Measurements from ENCODE around the gene NAA16.
"Not testable (repeated sequence)": the region's sequence is repeated elsewhere in the genome, so short reads cannot be mapped to it uniquely, and the experiment has no call there.

NAA16 gene

GRCh38 chr13:41315443-41316047, 4.5 kb downstream of the NAA16 start:
- Mint-ChIP-seq H3K4me1 (ENCODE audit: low read depth) (peaks cover 61% of the 10 kb centered on the region), H3K27ac (peak overlapping the region; percentile 78), H3K27me3 (no peaks in the 10 kb centered on the region), H3K4me3 (peak overlapping the region; percentile 96), H3K9me3 (ENCODE audit: low read depth) (no peaks in the 10 kb centered on the region), H3K36me3 (no peaks in the 10 kb centered on the region)

DNA sequence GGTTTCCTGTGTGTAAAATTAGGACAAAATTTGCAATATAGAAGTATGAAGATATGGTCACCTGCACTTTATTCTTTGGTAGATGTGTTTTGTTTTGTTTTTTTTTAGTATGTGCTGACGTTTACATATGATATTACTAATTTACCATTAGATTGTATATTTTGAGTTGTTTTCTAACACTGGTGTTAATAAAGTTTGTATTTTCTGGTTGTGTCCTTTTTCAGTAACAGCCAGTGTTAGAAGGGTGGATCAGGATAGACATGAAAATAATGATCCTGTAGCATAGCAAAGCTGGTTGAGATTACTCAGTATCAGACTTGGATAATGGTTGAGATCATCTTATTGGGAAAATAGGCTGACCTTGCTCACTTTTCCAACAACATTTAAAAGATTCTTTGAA, 6.2 kb downstream of the NAA16 start:
- Mint-ChIP-seq H3K27me3 (no peaks in the 10 kb centered on the region), H3K27ac (peak overlapping the region; percentile 43), H3K36me3 (peaks cover 8% of the 10 kb centered on the region)

GRCh38 chr13:41325752-41326151, 14.7 kb downstream of the NAA16 start:
- Mint-ChIP-seq H3K9me3 (ENCODE audit: low read depth) (no peaks in the 10 kb centered on the region), H3K27me3 (no peaks in the 10 kb centered on the region), H3K27ac (no peak overlapping the region), H3K4me1 (ENCODE audit: low read depth) (peaks cover 63% of the 10 kb centered on the region), H3K4me3 (no peak overlapping the region), H3K36me3 (peaks cover 27% of the 10 kb centered on the region)

More for the DNA sequence above, 6.2 kb downstream of the NAA16 start:
- peaks cover 69% of the 10 kb centered on the region for H3K4me1 Mint-ChIP-seq (ENCODE audit: low read depth)
- no peak overlapping the region for H3K4me3 Mint-ChIP-seq
- no peaks in the 10 kb centered on the region for H3K9me3 Mint-ChIP-seq (ENCODE audit: low read depth)

DNA sequence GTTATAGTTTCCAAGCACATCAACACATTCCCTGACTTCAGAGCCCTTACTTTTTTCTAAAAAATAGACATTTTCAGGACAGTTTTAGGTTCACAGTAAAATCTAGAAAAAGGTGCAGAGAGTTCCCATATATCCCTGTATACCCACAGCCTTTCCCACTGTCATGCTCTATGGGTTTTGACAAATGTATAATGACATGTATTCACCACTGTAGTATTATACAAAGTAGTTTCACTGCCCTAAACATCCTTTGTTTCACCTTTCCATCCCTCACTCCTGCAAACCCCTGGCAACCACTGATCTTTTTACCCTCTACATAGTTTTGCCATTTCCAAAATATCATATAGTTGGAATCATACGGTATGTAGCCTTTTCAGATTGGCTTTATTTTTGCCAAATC, 15.6 kb downstream of the NAA16 start:
- peaks cover 27% of the 10 kb centered on the region for H3K36me3 Mint-ChIP-seq
- H3K4me3 Mint-ChIP-seq, result no peak overlapping the region
- H3K27me3 Mint-ChIP-seq, result no peaks in the 10 kb centered on the region
- H3K9me3 Mint-ChIP-seq (ENCODE audit: low read depth), result no peaks in the 10 kb centered on the region
- H3K27ac Mint-ChIP-seq, result peak overlapping the region; percentile 6
- H3K4me1 Mint-ChIP-seq (ENCODE audit: low read depth), result peaks cover 65% of the 10 kb centered on the region

DNA sequence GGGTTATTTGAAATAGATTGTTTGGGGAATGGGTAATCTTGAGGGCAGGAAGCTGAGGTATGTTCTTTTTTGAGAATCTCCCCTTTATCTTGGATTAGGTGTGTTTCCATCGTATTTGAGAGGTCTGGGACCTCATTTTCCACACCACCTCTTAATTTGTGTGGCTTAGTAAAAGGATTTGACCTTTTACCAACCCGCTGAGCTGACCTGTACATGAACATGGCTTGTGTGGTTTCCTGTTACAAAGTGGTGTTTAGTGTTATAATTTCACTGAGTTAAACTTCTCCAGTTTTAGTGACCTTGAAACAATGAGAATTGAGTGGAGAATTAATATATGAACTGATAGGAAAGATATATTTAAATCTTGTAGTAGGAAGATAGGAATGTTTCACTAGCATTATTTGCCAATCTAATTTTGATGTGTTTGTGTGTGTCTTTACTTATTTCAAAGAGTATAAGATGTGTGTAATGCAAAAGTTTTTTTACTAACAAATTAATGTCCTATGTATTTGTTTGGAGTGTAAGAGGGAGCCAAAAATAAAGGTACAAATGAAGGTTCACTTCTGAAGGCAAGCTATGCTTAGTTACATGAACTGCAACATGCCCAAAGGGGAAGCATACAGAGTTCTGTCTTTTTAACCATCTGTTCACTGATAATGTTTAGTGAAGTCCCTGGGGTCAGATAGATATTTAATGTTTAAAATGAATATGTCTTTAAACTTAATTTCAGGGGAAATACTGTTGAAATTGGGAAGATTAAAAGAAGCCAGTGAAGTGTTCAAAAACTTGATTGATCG, 17.1 kb downstream of the NAA16 start:
- Mint-ChIP-seq H3K27me3 (no peaks in the 10 kb centered on the region), H3K4me3 (peak overlapping the region; percentile 35), H3K36me3 (peaks cover 16% of the 10 kb centered on the region), H3K9me3 (ENCODE audit: low read depth) (no peaks in the 10 kb centered on the region), H3K4me1 (ENCODE audit: low read depth) (peaks cover 63% of the 10 kb centered on the region), H3K27ac (peak overlapping the region; percentile 74)

DNA sequence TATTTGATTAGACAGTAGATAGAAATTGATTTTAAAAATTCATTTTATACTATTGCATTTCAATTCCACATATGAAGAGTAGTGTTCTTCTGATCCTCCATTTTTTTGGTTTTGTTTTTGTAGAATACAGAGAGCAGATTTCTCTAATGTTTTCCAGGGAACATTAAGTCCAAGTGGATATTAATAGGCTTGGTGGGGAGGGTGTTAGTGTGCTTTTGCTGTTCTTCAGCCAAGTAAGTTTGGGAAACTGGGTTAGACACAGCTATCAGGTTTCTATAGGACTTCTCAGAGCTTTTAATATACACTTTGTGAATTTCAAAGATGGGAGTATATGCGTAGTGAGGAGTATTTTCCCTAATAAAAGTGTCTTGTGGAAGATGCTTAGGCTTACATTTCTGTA, 21.8 kb downstream of the NAA16 start:
- no peak overlapping the region for H3K4me3 Mint-ChIP-seq
- H3K9me3 Mint-ChIP-seq (ENCODE audit: low read depth), result no peaks in the 10 kb centered on the region
- peaks cover 60% of the 10 kb centered on the region for H3K4me1 Mint-ChIP-seq (ENCODE audit: low read depth)
- no peaks in the 10 kb centered on the region for H3K27me3 Mint-ChIP-seq
- H3K27ac Mint-ChIP-seq, result no peak overlapping the region
- peaks cover 18% of the 10 kb centered on the region for H3K36me3 Mint-ChIP-seq

GRCh38 chr13:41334810-41335209, 23.7 kb downstream of the NAA16 start:
- no peak overlapping the region for H3K4me3 Mint-ChIP-seq
- H3K27me3 Mint-ChIP-seq, result no peaks in the 10 kb centered on the region
- H3K36me3 Mint-ChIP-seq, result peaks cover 19% of the 10 kb centered on the region
- peak overlapping the region; percentile 28 for H3K27ac Mint-ChIP-seq
- H3K9me3 Mint-ChIP-seq (ENCODE audit: low read depth), result no peaks in the 10 kb centered on the region
- peaks cover 56% of the 10 kb centered on the region for H3K4me1 Mint-ChIP-seq (ENCODE audit: low read depth)

GRCh38 chr13:41344358-41344757, 33.3 kb downstream of the NAA16 start:
- Mint-ChIP-seq H3K36me3 (peaks cover 34% of the 10 kb centered on the region), H3K27ac (peak overlapping the region; percentile 46), H3K4me3 (no peak overlapping the region), H3K27me3 (no peaks in the 10 kb centered on the region), H3K9me3 (ENCODE audit: low read depth) (no peaks in the 10 kb centered on the region), H3K4me1 (ENCODE audit: low read depth) (peaks cover 64% of the 10 kb centered on the region)

- Mint-ChIP-seq H3K4me1 (ENCODE audit: low read depth) (peaks cover 59% of the 10 kb centered on the region), H3K9me3 (ENCODE audit: low read depth) (no peaks in the 10 kb centered on the region), H3K27me3 (no peaks in the 10 kb centered on the region), H3K36me3 (peaks cover 31% of the 10 kb centered on the region), H3K4me3 (peak overlapping the region; percentile 58), H3K27ac (peak overlapping the region; percentile 77)
Observed at GRCh38 chr13:41345165-41345913, 34.3 kb downstream of the NAA16 start.

DNA sequence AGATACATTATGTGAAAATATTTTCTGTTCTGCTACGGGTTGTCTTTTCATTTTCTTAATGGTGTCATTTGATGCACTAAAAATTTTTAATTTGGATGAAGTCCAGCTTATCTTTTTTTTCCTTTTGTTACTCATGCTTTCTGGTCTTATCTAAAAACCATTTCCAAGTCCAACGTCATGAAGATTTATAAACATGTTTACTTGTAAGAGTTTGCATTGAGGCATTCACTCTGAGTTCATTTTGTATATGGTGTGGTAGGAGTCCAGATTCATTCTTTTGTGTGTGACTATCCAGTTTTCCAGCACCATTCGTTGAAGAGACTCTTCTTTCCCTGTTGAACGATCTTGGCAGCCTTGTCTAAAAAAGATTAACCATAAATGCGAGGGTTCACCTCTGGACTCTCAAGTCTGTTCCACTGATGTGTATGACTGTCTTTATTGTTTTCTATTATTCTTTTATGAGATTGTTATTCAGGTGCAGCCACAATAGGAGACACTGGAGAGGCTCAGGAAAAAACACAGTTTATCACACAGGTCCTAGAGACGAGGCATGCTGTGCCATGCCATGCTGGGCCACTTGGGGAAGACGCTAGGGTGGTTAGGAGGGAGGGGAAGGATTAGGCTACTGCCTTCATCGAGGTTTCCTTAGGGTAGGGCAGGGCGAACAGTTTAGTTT, 35.0 kb downstream of the NAA16 start:
- Mint-ChIP-seq H3K36me3 (peaks cover 27% of the 10 kb centered on the region), H3K4me3 (no peak overlapping the region)

GRCh38 chr13:41352935-41353840, 42.1 kb downstream of the NAA16 start:
- peaks cover 60% of the 10 kb centered on the region for H3K4me1 Mint-ChIP-seq (ENCODE audit: low read depth)
- no peaks in the 10 kb centered on the region for H3K9me3 Mint-ChIP-seq (ENCODE audit: low read depth)
- peaks cover 12% of the 10 kb centered on the region for H3K36me3 Mint-ChIP-seq
- no peaks in the 10 kb centered on the region for H3K27me3 Mint-ChIP-seq
- no peak overlapping the region for H3K4me3 Mint-ChIP-seq
- H3K27ac Mint-ChIP-seq, result peak overlapping the region; percentile 62

More for the DNA sequence above, 35.0 kb downstream of the NAA16 start:
- H3K4me1 Mint-ChIP-seq (ENCODE audit: low read depth), result peaks cover 58% of the 10 kb centered on the region
- no peaks in the 10 kb centered on the region for H3K27me3 Mint-ChIP-seq
- H3K27ac Mint-ChIP-seq, result peak overlapping the region; percentile 77
- no peaks in the 10 kb centered on the region for H3K9me3 Mint-ChIP-seq (ENCODE audit: low read depth)

DNA sequence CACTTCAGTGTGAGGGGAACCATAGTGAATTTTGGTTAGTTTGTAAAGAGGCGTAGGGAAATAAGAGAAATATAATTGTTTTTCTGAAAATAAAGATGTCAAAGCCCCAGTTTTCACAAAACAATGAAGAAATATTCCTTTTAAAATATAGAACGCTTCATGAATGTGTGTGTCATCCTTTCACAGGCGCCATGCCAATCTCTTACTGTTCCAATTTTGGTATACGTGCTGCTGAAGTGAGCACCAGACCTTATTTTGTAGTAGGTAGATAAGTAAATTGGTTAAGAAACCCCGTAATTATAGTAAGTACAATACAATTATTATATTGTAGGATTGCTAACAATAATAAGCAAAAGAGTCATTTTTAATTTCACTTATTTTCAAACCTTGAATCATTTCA, 43.3 kb downstream of the NAA16 start:
- Mint-ChIP-seq H3K9me3 (ENCODE audit: low read depth) (no peaks in the 10 kb centered on the region), H3K4me1 (ENCODE audit: low read depth) (peaks cover 62% of the 10 kb centered on the region), H3K4me3 (no peak overlapping the region), H3K27me3 (no peaks in the 10 kb centered on the region), H3K36me3 (peaks cover 13% of the 10 kb centered on the region), H3K27ac (peak overlapping the region; percentile 52)

GRCh38 chr13:41356385-41356648, 45.2 kb downstream of the NAA16 start:
- Mint-ChIP-seq H3K27ac (peak overlapping the region; percentile 94), H3K4me3 (peak overlapping the region; percentile 75), H3K36me3 (peaks cover 17% of the 10 kb centered on the region), H3K4me1 (ENCODE audit: low read depth) (peaks cover 73% of the 10 kb centered on the region)
- H3K9me3 Mint-ChIP-seq (ENCODE audit: low read depth); H3K27me3 Mint-ChIP-seq: not testable (repeated sequence)

DNA sequence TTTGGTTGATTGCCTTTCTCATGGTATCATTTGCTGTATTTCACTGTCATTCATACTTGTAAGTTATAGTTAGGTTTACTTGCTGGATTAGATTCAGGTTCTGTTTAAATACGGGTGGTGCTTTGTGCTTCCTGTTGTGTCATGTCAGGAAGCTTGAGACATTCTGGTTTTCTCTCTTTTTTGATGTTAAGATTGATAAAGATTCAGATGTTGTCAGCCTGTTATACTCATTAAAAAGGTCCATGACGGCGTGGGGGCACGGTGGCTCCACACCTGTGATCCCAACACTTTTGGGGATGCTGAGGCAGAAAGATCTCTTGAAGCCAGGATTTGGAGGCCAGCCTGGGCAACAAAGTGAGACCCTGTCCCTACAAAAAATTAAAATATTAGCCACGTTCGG, 45.7 kb downstream of the NAA16 start:
- H3K27me3 Mint-ChIP-seq, result no peaks in the 10 kb centered on the region
- H3K4me3 Mint-ChIP-seq, result peak overlapping the region; percentile 75
- peaks cover 78% of the 10 kb centered on the region for H3K4me1 Mint-ChIP-seq (ENCODE audit: low read depth)
- no peaks in the 10 kb centered on the region for H3K9me3 Mint-ChIP-seq (ENCODE audit: low read depth)
- peaks cover 17% of the 10 kb centered on the region for H3K36me3 Mint-ChIP-seq
- H3K27ac Mint-ChIP-seq, result peak overlapping the region; percentile 94

Measured in activated naive CD8-positive, alpha-beta T cell (primary cell).